ENCODE data around the gene MBD5.
A peak's percentile ranks its signal among the peaks of the same experiment; 100 is the strongest.

DNA sequence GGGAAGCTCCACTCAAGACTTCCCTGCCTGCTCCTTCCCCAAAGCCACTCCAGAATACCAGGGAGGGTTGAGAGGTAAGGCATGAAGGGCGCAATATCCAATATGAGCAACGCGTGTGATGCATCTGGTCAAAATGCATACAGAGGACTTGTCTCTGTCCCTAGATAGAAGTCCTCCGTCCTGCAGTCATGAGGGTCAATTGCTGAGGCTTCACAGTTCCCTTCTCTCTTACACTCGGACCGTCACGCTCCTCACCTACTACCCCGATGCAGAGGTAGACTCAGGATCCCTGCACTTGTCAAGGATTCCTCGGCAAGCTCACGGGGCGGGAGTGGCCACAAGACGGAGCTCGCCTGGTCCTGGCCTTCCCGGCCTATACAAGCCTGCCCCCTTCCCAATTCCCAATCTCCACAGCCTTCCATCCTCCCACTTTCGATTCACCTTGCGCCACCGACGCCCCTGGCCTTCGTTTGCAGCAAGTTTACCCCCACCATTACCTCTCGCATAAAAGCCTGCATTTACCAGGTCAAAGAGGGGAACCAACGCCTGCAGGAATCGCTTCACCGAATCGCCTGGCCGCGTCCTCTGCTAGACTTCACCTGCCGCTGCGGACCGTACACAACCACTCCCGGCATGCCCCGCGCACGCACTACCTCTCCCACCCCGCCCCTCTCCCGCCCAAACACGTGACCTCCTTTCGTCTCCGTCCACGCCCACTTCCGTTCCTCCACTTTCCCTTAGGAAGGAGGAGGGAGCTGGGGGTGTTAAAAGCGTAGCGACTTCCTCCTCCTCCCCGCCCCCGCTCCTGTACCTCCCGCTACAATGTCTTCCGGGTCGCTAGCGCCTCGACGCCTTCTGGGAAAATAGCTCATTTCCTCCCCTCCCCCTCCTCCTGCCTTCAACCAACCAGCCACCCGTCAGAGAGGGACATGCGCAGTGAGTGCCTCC, 506 bp upstream of the MBD5 start, which contains the start of gene ORC4:
- TF ChIP-seq, protein P1, sequence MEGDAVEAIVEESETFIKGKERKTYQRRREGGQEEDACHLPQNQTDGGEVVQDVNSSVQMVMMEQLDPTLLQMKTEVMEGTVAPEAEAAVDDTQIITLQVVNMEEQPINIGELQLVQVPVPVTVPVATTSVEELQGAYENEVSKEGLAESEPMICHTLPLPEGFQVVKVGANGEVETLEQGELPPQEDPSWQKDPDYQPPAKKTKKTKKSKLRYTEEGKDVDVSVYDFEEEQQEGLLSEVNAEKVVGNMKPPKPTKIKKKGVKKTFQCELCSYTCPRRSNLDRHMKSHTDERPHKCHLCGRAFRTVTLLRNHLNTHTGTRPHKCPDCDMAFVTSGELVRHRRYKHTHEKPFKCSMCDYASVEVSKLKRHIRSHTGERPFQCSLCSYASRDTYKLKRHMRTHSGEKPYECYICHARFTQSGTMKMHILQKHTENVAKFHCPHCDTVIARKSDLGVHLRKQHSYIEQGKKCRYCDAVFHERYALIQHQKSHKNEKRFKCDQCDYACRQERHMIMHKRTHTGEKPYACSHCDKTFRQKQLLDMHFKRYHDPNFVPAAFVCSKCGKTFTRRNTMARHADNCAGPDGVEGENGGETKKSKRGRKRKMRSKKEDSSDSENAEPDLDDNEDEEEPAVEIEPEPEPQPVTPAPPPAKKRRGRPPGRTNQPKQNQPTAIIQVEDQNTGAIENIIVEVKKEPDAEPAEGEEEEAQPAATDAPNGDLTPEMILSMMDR (IDR thresholded peaks at IDR 0.05), result peak in 10 of 12 donors; percentile 3 to 57 (median 34)
- peak in 1 of 2 donors; percentile 54 for TF ChIP-seq POLR2A (IDR thresholded peaks at IDR 0.05)
